Esophagus mucosa (tissue), 1 donor: ENCODE data around the gene AGAP1. TPM values are rescaled to one million over a fixed set of nuclear protein-coding genes. Genes with fewer than 3 reads are reported as not detected.
A peak's percentile ranks its signal among the peaks of the same experiment; 100 is the strongest.

Experiments
- ATAC-seq: fragments of 200-7000 bp; cut with Tn5 transposase; one replicate; pipeline ENCODE4 v1.9.1; 2020
- total RNA-seq: library from RNA; stranded (reverse); gene quantifications from one replicate; pipeline ENCODE4 v1.2.4, GENCODE V29; 2023
- donor health status: DM: yes; HTN: yes; CAD: no.

AGAP1 gene
- total RNA-seq, 1 donor from 2014 or later, result 17.1 TPM

- no peak for ATAC-seq
These were observed 652.6 kb downstream of the AGAP1 start for GRCh38 chr2:236146436-236146835.

- ATAC-seq, result no peak
These were observed 661.6 kb downstream of the AGAP1 start for GRCh38 chr2:236155406-236155805.

GRCh38 chr2:236156095-236156859 is 662.4 kb downstream of the AGAP1 start:
- ATAC-seq, result no peak

- no peak for ATAC-seq
These were observed 663.0 kb downstream of the AGAP1 start for GRCh38 chr2:236156860-236157194.

GRCh38 chr2:236157366-236157765 is 663.5 kb downstream of the AGAP1 start:
- ATAC-seq, result no peak

GRCh38 chr2:236157815-236158498 is 664.1 kb downstream of the AGAP1 start:
- ATAC-seq, result no peak

GRCh38 chr2:236158969-236159777 is 665.3 kb downstream of the AGAP1 start:
- no peak for ATAC-seq

GRCh38 chr2:236159778-236160170 is 665.9 kb downstream of the AGAP1 start:
- no peak for ATAC-seq

GRCh38 chr2:236160366-236161081 is 666.7 kb downstream of the AGAP1 start:
- ATAC-seq, result no peak

- no peak for ATAC-seq
These were observed 667.2 kb downstream of the AGAP1 start for GRCh38 chr2:236161082-236161462.

- ATAC-seq, result no peak
These were observed 667.7 kb downstream of the AGAP1 start for GRCh38 chr2:236161531-236161930.

- ATAC-seq, result peak; percentile 30
These were observed 668.4 kb downstream of the AGAP1 start for GRCh38 chr2:236162031-236162845.

GRCh38 chr2:236162882-236163470 is 669.1 kb downstream of the AGAP1 start:
- no peak for ATAC-seq

GRCh38 chr2:236163471-236164200 is 669.8 kb downstream of the AGAP1 start:
- ATAC-seq, result no peak

- no peak for ATAC-seq
These were observed 670.5 kb downstream of the AGAP1 start for GRCh38 chr2:236164201-236164924.

- no peak for ATAC-seq
These were observed 671.3 kb downstream of the AGAP1 start for GRCh38 chr2:236164925-236165841.

- no peak for ATAC-seq
These were observed 672.3 kb downstream of the AGAP1 start for GRCh38 chr2:236165842-236166795.
